GM12892 (cell line): ENCODE measurements around the gene ANO1.

Source experiments
- POLR2A ChIP-seq: IDR thresholded peaks from 2 replicates; pipeline ENCODE4 v1.6.1; 2011; ENCODE audit warnings: low read depth, low read length, control low read depth
- POLR2AphosphoS5 ChIP-seq: IDR thresholded peaks from 2 replicates; pipeline ENCODE4 v1.6.1; 2011; ENCODE audit warnings: low read depth, low read length, control low read depth

DNA sequence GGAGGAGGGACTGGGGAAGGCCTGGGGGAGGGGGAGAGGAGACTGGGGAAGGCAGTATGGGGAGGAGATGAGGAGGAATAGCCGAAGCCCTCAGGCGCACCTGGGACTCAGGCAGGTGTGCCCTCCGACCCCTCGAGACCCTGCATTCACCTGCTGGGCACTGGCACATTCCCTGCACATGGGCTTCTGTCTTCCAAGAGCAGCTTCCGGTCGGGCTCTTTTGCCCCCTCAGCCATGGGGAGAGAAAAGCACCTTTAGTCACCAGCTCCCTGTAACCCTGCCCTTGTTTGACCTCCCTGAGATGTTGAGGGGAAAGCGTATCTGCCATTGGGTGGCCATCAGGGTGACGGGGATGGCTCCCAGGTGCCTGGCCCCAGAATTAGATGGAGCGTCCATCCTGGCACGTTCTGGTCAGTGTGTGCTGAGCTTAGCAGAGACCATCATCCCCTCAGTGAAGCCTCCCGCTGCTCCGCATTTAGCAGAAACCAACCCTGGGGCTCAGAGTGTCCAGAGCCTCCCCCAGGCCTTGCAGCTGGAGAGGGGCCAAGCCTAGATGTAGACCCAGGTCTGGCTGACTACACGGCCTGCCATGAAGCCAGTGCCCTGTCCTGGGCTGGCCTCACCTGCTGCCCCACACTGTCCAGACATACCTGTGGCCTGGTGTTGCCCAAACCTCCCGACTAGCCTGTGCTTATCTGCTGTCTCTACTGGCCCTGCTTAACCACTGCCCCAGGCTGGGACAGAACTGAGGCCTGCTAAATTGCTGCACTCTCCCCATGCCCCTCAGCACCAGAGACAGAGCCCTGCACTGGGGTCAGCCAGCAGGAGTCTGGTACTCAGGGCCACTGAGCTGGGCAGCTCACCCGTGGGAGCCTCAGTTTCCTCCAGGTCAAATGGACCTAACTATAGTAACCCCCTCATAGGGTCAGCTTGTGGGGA is 6.2 kb downstream of the ANO1 start:
- TF ChIP-seq POLR2A: no peak
- TF ChIP-seq POLR2AphosphoS5: no peak
